Trophoblast cell (in vitro differentiated cells and primary cell): ENCODE measurements around the gene SLC4A8.

Experiments used
- DNase-seq, 2 donors: peaks; one replicate each; pipeline ENCODE4 v3.0.0-alpha.2; 2016
- H2AFZ ChIP-seq: 2 replicates; pipeline ENCODE4 v1.6.1; 2013; ENCODE audit warnings: low read length, moderate library complexity, mild to moderate bottlenecking; ENCODE audit not compliant: insufficient read depth, poor library complexity
- H2AK5ac ChIP-seq: 2 replicates; pipeline ENCODE4 v1.6.1; 2013; ENCODE audit warnings: mild to moderate bottlenecking, low read length
- H2BK120ac ChIP-seq: 2 replicates; pipeline ENCODE4 v1.6.1; 2013; ENCODE audit warnings: low read length, mild to moderate bottlenecking, moderate library complexity; ENCODE audit not compliant: insufficient read depth, poor library complexity
- H2BK12ac ChIP-seq: 2 replicates; pipeline ENCODE4 v1.6.1; 2013; ENCODE audit warnings: mild to moderate bottlenecking, low read length, moderate library complexity
- H2BK5ac ChIP-seq: 2 replicates; pipeline ENCODE4 v1.6.1; 2013; ENCODE audit warnings: low read length, low read depth, moderate library complexity, mild to moderate bottlenecking; ENCODE audit not compliant: poor library complexity
- H3K14ac ChIP-seq: 2 replicates; pipeline ENCODE4 v1.6.1; 2013; ENCODE audit warnings: mild to moderate bottlenecking, low read length
- H3K18ac ChIP-seq: 2 replicates; pipeline ENCODE4 v1.6.1; 2013; ENCODE audit warnings: mild to moderate bottlenecking, low read length
- H3K23ac ChIP-seq: 2 replicates; pipeline ENCODE4 v1.6.1; 2013; ENCODE audit warnings: low read length
- H3K27ac ChIP-seq: 2 replicates; pipeline ENCODE4 v1.5.1; 2013; ENCODE audit warnings: low read depth, mild to moderate bottlenecking, inconsistent platforms, low read length, moderate library complexity
- H3K27me3 ChIP-seq: 2 replicates; pipeline ENCODE4 v1.6.1; 2013; ENCODE audit warnings: inconsistent platforms, mild to moderate bottlenecking, low read length, moderate library complexity; ENCODE audit not compliant: insufficient read depth
- H3K36me3 ChIP-seq, 2 experiments: 1 replicate in 1 of 2; 2 replicates in 1 of 2; pipeline ENCODE4 v1.6.1; 2013; ENCODE audit warnings: low read length in 2 of 2, mild to moderate bottlenecking in 2 of 2, moderate library complexity in 1 of 2; ENCODE audit not compliant: insufficient read depth in 2 of 2, control insufficient read depth in 1 of 2
- H3K4ac ChIP-seq: 2 replicates; pipeline ENCODE4 v1.6.1; 2013; ENCODE audit warnings: low read depth, mild to moderate bottlenecking, low read length, moderate library complexity
- H3K4me1 ChIP-seq, 2 experiments: 1 replicate in 1 of 2; 2 replicates in 1 of 2; pipeline ENCODE4 v1.6.1; 2013; ENCODE audit warnings: low read length in 2 of 2, mild to moderate bottlenecking in 2 of 2, moderate library complexity in 1 of 2; ENCODE audit not compliant: insufficient read depth in 2 of 2, control insufficient read depth in 1 of 2
- H3K4me2 ChIP-seq: 2 replicates; pipeline ENCODE4 v1.6.1; 2013; ENCODE audit warnings: inconsistent platforms, mild to moderate bottlenecking, low read length, moderate library complexity
- H3K4me3 ChIP-seq: 2 replicates; pipeline ENCODE4 v1.5.1; 2013; ENCODE audit warnings: mild to moderate bottlenecking, low read depth, low read length, inconsistent platforms
- H3K79me1 ChIP-seq: one replicate; pipeline ENCODE4 v1.6.1; 2013; ENCODE audit warnings: low read length
- H3K79me2 ChIP-seq: 2 replicates; pipeline ENCODE4 v1.6.1; 2013; ENCODE audit warnings: low read length, mild to moderate bottlenecking; ENCODE audit not compliant: control insufficient read depth, insufficient read depth, poor library complexity
- H3K9ac ChIP-seq: 2 replicates; pipeline ENCODE4 v1.6.1; 2013; ENCODE audit warnings: mild to moderate bottlenecking, low read length
- H3K9me3 ChIP-seq: 2 replicates; pipeline ENCODE4 v1.6.1; 2013; ENCODE audit warnings: low read depth, mild to moderate bottlenecking, control low read depth, inconsistent platforms, low read length; ENCODE audit not compliant: insufficient read depth
- H4K12ac ChIP-seq: 2 replicates; pipeline ENCODE4 v1.6.1; 2013; ENCODE audit warnings: low read depth, mild to moderate bottlenecking, low read length, moderate library complexity
- H4K8ac ChIP-seq: 2 replicates; pipeline ENCODE4 v1.6.1; 2013; ENCODE audit warnings: low read depth, mild to moderate bottlenecking, low read length, moderate library complexity
- H4K91ac ChIP-seq: one replicate; pipeline ENCODE4 v1.6.1; 2013; ENCODE audit warnings: low read depth, mild to moderate bottlenecking, low read length, moderate library complexity
- WGBS: extraction: QIAGEN DNeasy Blood & Tissue Kit; methylation state at CpG from one replicate; pipeline ENCODE4 v1.1.7; 2013; ENCODE audit warnings: missing lambda C conversion rate; ENCODE audit not compliant: insufficient read length, insufficient coverage; ENCODE audit errors: extremely low coverage; 5-methylcytosine and 5-hydroxymethylcytosine counted together

The SLC4A8 gene

GRCh38 chr12:51517800-51518199 is 93.2 kb downstream of the SLC4A8 start:
- Histone ChIP-seq H3K4ac (no peak overlapping the region), H4K91ac (no peak overlapping the region), H3K4me1 (peaks cover 3 to 14% of the 10 kb centered on the region in 2 experiments), H3K18ac (no peak overlapping the region), H3K9ac (no peak overlapping the region), H3K4me3 (no peak overlapping the region), H3K4me2 (no peak overlapping the region), H3K23ac (no peak overlapping the region), H2BK12ac (no peak overlapping the region), H2AFZ (no peak overlapping the region), H3K14ac (no peak overlapping the region), H2BK5ac (no peak overlapping the region), H3K79me2 (no peaks in the 10 kb centered on the region), H2AK5ac (no peak overlapping the region), H4K12ac (no peak overlapping the region), H3K27ac (no peak overlapping the region), H3K36me3 (peaks cover 19 to 46% of the 10 kb centered on the region in 2 experiments), H2BK120ac (no peak overlapping the region), H4K8ac (no peak overlapping the region), H3K9me3 (no peaks in the 10 kb centered on the region), H3K79me1 (no peaks in the 10 kb centered on the region), H3K27me3 (no peaks in the 10 kb centered on the region)
- peak in 1 of 2 donors; percentile 37 for DNase-seq
- WGBS, result no CpG with 5 or more reads among the region's 6 CpGs

GRCh38 chr12:51519755-51520154 is 95.1 kb downstream of the SLC4A8 start:
- H3K27ac ChIP-seq, result no peak overlapping the region
- H2BK5ac ChIP-seq, result no peak overlapping the region
- peaks cover 10 to 22% of the 10 kb centered on the region in 2 experiments for H3K4me1 ChIP-seq
- H4K8ac ChIP-seq, result no peak overlapping the region
- no peak for DNase-seq
- peaks cover 3% of the 10 kb centered on the region for H3K79me1 ChIP-seq
- H3K18ac ChIP-seq, result no peak overlapping the region
- no peak overlapping the region for H3K4me3 ChIP-seq
- no peak overlapping the region for H2AK5ac ChIP-seq
- H3K14ac ChIP-seq, result no peak overlapping the region
- no peaks in the 10 kb centered on the region for H3K9me3 ChIP-seq
- no peak overlapping the region for H3K9ac ChIP-seq
- H3K23ac ChIP-seq, result no peak overlapping the region
- H4K91ac ChIP-seq, result no peak overlapping the region
- H4K12ac ChIP-seq, result no peak overlapping the region
- no peak overlapping the region for H2BK120ac ChIP-seq
- H3K4me2 ChIP-seq, result no peak overlapping the region
- H3K79me2 ChIP-seq, result no peaks in the 10 kb centered on the region
- no peak overlapping the region for H2AFZ ChIP-seq
- no peak overlapping the region for H2BK12ac ChIP-seq
- peaks cover 19 to 41% of the 10 kb centered on the region in 2 experiments for H3K36me3 ChIP-seq
- no CpG with 5 or more reads among the region's 2 CpGs for whole genome bisulfite sequencing
- H3K27me3 ChIP-seq, result no peaks in the 10 kb centered on the region
- H3K4ac ChIP-seq, result no peak overlapping the region

GRCh38 chr12:51520576-51521325 is 96.1 kb downstream of the SLC4A8 start:
- peaks cover 3% of the 10 kb centered on the region for H3K79me1 ChIP-seq
- H3K14ac ChIP-seq, result no peak overlapping the region
- no peak overlapping the region for H4K91ac ChIP-seq
- H3K18ac ChIP-seq, result no peak overlapping the region
- H2AFZ ChIP-seq, result no peak overlapping the region
- no peak overlapping the region for H3K4ac ChIP-seq
- no peaks in the 10 kb centered on the region for H3K9me3 ChIP-seq
- H3K4me2 ChIP-seq, result no peak overlapping the region
- H2BK5ac ChIP-seq, result no peak overlapping the region
- no peak overlapping the region for H4K12ac ChIP-seq
- no peak overlapping the region for H2BK12ac ChIP-seq
- no peak overlapping the region for H3K9ac ChIP-seq
- no peak overlapping the region for H3K23ac ChIP-seq
- no CpG with 5 or more reads among the region's 13 CpGs for WGBS
- no peak overlapping the region for H3K27ac ChIP-seq
- peaks cover 10 to 22% of the 10 kb centered on the region in 2 experiments for H3K4me1 ChIP-seq
- DNase-seq, result no peak
- H4K8ac ChIP-seq, result no peak overlapping the region
- no peak overlapping the region for H2BK120ac ChIP-seq
- peaks cover 14 to 33% of the 10 kb centered on the region in 2 experiments for H3K36me3 ChIP-seq
- H3K79me2 ChIP-seq, result no peaks in the 10 kb centered on the region
- H3K4me3 ChIP-seq, result no peak overlapping the region
- H2AK5ac ChIP-seq, result no peak overlapping the region
- no peaks in the 10 kb centered on the region for H3K27me3 ChIP-seq

- H3K9ac ChIP-seq, result no peak overlapping the region
- H3K23ac ChIP-seq, result no peak overlapping the region
- no peak overlapping the region for H2BK12ac ChIP-seq
- no peak overlapping the region for H4K12ac ChIP-seq
- peaks cover 10 to 22% of the 10 kb centered on the region in 2 experiments for H3K4me1 ChIP-seq
- H3K18ac ChIP-seq, result no peak overlapping the region
- no peaks in the 10 kb centered on the region for H3K79me2 ChIP-seq
- H3K9me3 ChIP-seq, result no peaks in the 10 kb centered on the region
- DNase-seq, result no peak
- no peak overlapping the region for H2AK5ac ChIP-seq
- no peak overlapping the region for H2BK120ac ChIP-seq
- H3K79me1 ChIP-seq, result peaks cover 3% of the 10 kb centered on the region
- H3K4me3 ChIP-seq, result no peak overlapping the region
- H3K27me3 ChIP-seq, result no peaks in the 10 kb centered on the region
- no peak overlapping the region for H4K91ac ChIP-seq
- no peak overlapping the region for H3K4me2 ChIP-seq
- H2BK5ac ChIP-seq, result no peak overlapping the region
- H3K36me3 ChIP-seq, result peaks cover 9 to 25% of the 10 kb centered on the region in 2 experiments
- H2AFZ ChIP-seq, result no peak overlapping the region
- no peak overlapping the region for H3K14ac ChIP-seq
- no peak overlapping the region for H3K4ac ChIP-seq
- no peak overlapping the region for H4K8ac ChIP-seq
- WGBS, result no CpG with 5 or more reads among the region's 9 CpGs
- no peak overlapping the region for H3K27ac ChIP-seq
Measured at GRCh38 chr12:51521554-51522276, 97.1 kb downstream of the SLC4A8 start.
